AG09319 (cell line): ENCODE measurements around the gene KLHDC3.

ENCODE experiments used
- DNase-seq: peaks from one replicate; pipeline ENCODE4 v3.0.0-alpha.2; 2010; ENCODE audit warnings: low read depth; ENCODE audit errors: extremely low read depth
- CTCF ChIP-seq: IDR thresholded peaks from 2 replicates; pipeline ENCODE4 v1.5.1; 2011; ENCODE audit warnings: low read depth, mild to moderate bottlenecking, inconsistent platforms, low read length, moderate library complexity

Gene KLHDC3

GRCh38 chr6:43052842-43053544, 38.9 kb downstream of the KLHDC3 start:
- no peak for DNase-seq
- no peak for TF ChIP-seq CTCF

GRCh38 chr6:43053545-43054205, 39.6 kb downstream of the KLHDC3 start, which contains the start of gene CUL7:
Gene CUL7 (minus strand): TSS chr6:43053851. CDS start chr6:43052788, 1,063 bp downstream.
- TF ChIP-seq CTCF: no peak
- DNase-seq: peak; percentile 79

DNA sequence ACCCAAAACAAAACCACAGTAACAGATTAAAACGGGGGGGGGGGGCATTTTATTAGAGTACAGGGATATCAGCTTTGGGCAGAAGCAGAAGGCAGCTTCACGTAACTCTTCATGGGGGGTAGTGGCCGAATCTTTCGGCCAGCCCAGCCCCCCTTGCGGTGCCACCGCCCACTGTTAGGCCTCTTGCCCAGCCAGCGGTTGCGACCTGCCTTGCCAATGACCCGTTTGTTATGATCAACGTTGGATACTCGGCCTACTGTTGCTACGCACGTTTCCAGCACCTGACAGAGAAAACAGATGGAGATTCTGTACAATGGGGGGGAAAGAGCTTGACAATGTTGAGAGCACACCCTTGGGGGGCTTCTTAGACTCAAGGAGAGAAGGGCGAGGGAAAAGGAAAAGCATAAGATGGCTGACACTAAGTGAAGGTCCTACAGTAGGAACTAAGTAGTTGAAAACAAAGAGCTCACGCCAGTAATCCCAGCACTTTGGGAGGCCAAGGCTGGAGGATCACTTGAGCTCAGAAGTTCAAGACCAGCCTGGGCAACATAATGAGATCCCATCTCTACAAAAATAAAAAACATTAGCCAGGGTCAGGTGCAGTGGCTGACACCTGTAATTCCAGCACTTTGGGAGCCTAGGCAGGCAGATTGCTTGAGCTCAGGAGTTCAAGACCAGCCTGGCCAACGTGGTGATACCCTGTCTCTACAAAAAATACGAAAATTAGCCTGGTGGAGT, 40.3 kb downstream of the KLHDC3 start:
- DNase-seq: no peak

GRCh38 chr6:43055966-43056365, 41.9 kb downstream of the KLHDC3 start:
- TF ChIP-seq CTCF: no peak
- no peak for DNase-seq

More for the DNA sequence above, 40.3 kb downstream of the KLHDC3 start:
- no peak for TF ChIP-seq CTCF

DNA sequence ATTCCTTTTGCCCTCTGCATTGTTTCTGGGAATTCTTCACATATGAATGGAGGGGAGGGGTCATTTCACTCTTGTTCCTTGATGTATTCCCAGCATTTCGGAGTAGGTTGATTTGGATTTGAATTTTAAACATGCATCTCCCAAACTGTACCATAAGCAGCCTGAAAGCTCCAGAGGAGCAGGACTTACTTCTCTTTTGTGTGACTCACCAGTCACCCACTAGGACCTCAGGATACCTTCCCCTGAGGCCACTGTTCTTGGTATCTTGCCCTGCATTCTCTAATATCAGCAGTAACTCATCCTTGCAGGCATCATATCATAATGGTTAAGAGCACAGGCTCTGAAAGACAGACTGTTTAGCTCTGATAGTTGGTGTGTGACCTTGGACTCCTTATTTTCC, 44.5 kb downstream of the KLHDC3 start:
- DNase-seq: no peak
- no peak for TF ChIP-seq CTCF

DNA sequence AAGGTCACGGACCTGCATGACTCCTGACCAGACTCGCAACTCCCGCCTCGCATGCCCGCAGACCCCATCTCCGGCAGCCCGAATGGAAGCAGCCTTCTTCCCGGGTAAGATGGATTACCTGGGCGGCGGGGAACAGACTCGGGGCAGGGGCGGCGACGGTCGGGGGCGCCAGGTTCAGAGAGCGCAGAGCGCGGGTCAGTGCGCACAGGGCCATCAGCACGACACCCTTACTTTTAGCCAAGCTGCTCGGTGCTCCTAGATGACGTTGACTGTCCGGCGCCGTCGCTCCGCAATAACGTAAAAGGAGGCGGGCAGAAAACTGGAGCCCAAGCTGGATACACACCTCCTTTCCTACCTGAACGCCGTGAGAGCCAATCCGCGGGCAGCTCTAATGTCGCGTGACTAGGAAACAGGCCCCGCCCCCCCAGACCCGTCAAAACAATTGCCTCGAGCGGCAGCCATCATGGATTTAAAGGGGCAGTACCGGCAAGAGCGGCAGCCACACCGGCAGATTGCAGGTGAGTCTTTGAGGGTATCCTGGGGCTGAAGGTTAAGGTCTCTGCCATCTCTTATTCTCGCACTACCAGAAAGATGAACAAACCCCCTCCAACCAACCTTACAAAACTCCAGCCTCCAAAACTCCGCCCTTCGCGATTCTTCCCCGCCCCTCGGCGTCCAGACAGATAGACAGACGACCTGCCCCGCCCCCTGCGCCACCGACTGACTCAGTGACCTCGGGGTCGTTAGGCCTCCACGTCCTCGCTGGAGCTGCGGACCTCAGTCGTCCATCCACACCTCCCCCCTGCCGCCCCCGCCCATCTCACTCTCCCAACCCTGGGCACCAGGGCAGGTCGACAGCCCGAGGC, 45.4 kb downstream of the KLHDC3 start, which contains the start of the genes KLC4 and MRPL2:
Gene KLC4, plus strand, starts transcription at position 464 of the 866 bp plus-strand sequence. CDS start 1,705 bp downstream, outside the sequence.
Gene MRPL2, minus strand, starts transcription at position 267 of the 866 bp plus-strand sequence. Its CDS starts 53 bp downstream, at position 214.
- peak; percentile 93 for DNase-seq
- no peak for TF ChIP-seq CTCF
